SK-N-SH (cell line): ENCODE measurements around the gene ABCA8. TPM values are rescaled to one million over a fixed set of nuclear protein-coding genes. Genes with fewer than 3 reads are reported as not detected.

Experiments
- CTCF ChIA-PET: fragments of 300-600, 350-600 bp; formaldehyde crosslinking; extraction: SDS; loops from one replicate; lab custom pipeline; 2021; lab: Yijun Ruan, JAX
- POLR2A ChIA-PET: fragments of 350-600 bp; sonication (Branson Sonifier 250); formaldehyde crosslinking; extraction: SDS; loops from one replicate; lab custom pipeline; 2020; ENCODE audit warnings: antibody characterized with exemption, inconsistent platforms; lab: Yijun Ruan, JAX
- DNase-seq: peaks from one replicate; pipeline ENCODE4 v3.0.0; 2012
- H2AFZ ChIP-seq: fragments of 200-600 bp; sonication (generic); 2 replicates; pipeline ENCODE4 v1.8.1; 2016; ENCODE audit warnings: antibody characterized with exemption, mild to moderate bottlenecking, low read depth
- H3F3A ChIP-seq: fragments of 200-600 bp; sonication (generic); replicated peaks from 2 replicates; pipeline ENCODE3; 2016; ENCODE audit warnings: antibody characterized with exemption, mild to moderate bottlenecking; ENCODE audit not compliant: insufficient read depth
- H3K27ac ChIP-seq, 2 experiments: fragments of 200-500 bp in 1 of 2; fragments of 200-600 bp in 1 of 2; sonication (Bioruptor generic) in 1 of 2; sonication (generic), shearing (Covaris generic) in 1 of 2; 2 replicates each; pipeline versions ENCODE4 v1.5.1 to v1.6.1; 2014 to 2016; ENCODE audit warnings: low read depth in 2 of 2, inconsistent platforms in 1 of 2, low read length in 1 of 2, mild to moderate bottlenecking in 1 of 2, mixed read lengths in 1 of 2
- H3K27me3 ChIP-seq: fragments of 200-600 bp; sonication (generic), shearing (Covaris generic); 2 replicates; pipeline ENCODE4 v1.6.1; 2016; ENCODE audit warnings: mixed run types; ENCODE audit not compliant: insufficient read depth
- H3K36me3 ChIP-seq, 2 experiments: fragments of 200-500 bp in 1 of 2; fragments of 200-600 bp in 1 of 2; sonication (Bioruptor generic) in 1 of 2; sonication (generic) in 1 of 2; replicated peaks in 1 of 2; 2 replicates each; pipeline versions ENCODE3 to v1.5.1; 2014 to 2016; ENCODE audit warnings: low read length in 1 of 2, mild to moderate bottlenecking in 1 of 2; ENCODE audit not compliant: insufficient read depth in 2 of 2, control insufficient read depth in 1 of 2
- H3K4me1 ChIP-seq, 2 experiments: fragments of 200-500 bp in 1 of 2; fragments of 200-600 bp in 1 of 2; sonication (Bioruptor generic) in 1 of 2; sonication (generic), shearing (Covaris generic) in 1 of 2; 2 replicates each; pipeline versions ENCODE4 v1.5.1 to v1.6.1; 2014 to 2016; ENCODE audit warnings: low read depth in 1 of 2, low read length in 1 of 2, mixed run types in 1 of 2; ENCODE audit not compliant: insufficient read depth in 2 of 2, control insufficient read depth in 1 of 2
- H3K4me2 ChIP-seq: fragments of 200-600 bp; sonication (generic), shearing (Covaris generic); 2 replicates; pipeline ENCODE4 v1.6.1; 2017; ENCODE audit warnings: mixed run types
- H3K4me3 ChIP-seq, 2 experiments: fragments of 200-500 bp in 1 of 2; fragments of 200-600 bp in 1 of 2; sonication (Bioruptor generic) in 1 of 2; sonication (generic), shearing (Covaris generic) in 1 of 2; 2 replicates each; pipeline versions ENCODE4 v1.5.1 to v1.8.1; 2014 to 2016; ENCODE audit warnings: low read depth in 2 of 2, inconsistent platforms in 1 of 2, low read length in 1 of 2, mild to moderate bottlenecking in 1 of 2, mixed read lengths in 1 of 2, moderate library complexity in 1 of 2
- H3K79me2 ChIP-seq: fragments of 200-600 bp; sonication (generic); 2 replicates; pipeline ENCODE4 v1.8.1; 2017; ENCODE audit warnings: mild to moderate bottlenecking; ENCODE audit not compliant: insufficient read depth
- H3K9ac ChIP-seq: fragments of 200-600 bp; sonication (generic); 2 replicates; pipeline ENCODE4 v1.6.1; 2017; ENCODE audit warnings: mixed run types
- H3K9me2 ChIP-seq: fragments of 200-600 bp; sonication (generic); 2 replicates; pipeline ENCODE4 v1.6.1; 2017; ENCODE audit warnings: mixed run types
- H3K9me3 ChIP-seq: fragments of 200-600 bp; sonication (generic); 2 replicates; pipeline ENCODE4 v1.6.1; 2017; ENCODE audit warnings: mixed run types, mild to moderate bottlenecking, moderate library complexity
- H4K20me1 ChIP-seq: fragments of 200-600 bp; sonication (generic); 2 replicates; pipeline ENCODE4 v1.6.1; 2017; ENCODE audit warnings: mild to moderate bottlenecking, mixed run types; ENCODE audit not compliant: insufficient read depth
- CHD2 ChIP-seq: fragments of 150-350 bp; IDR thresholded peaks from 2 replicates; pipeline ENCODE4 v1.6.1; 2018; ENCODE audit warnings: low read length; ENCODE audit not compliant: partially characterized antibody
- FOSL2 ChIP-seq: IDR thresholded peaks from 2 replicates; pipeline ENCODE4 v1.4.0; 2012; ENCODE audit warnings: low read depth, mild to moderate bottlenecking, moderate library complexity, borderline replicate concordance
- FOXJ3 ChIP-seq: sonication (generic); formaldehyde crosslinking; IDR thresholded peaks from 2 replicates; pipeline ENCODE4 v1.5.1; 2020; ENCODE audit warnings: mild to moderate bottlenecking, missing genetic modification reagents
- IRF3 ChIP-seq: fragments of 150-350 bp; IDR thresholded peaks from 2 replicates; pipeline ENCODE4 v1.6.1; 2016; ENCODE audit warnings: mild to moderate bottlenecking, low read depth, low read length
- NFIC ChIP-seq: IDR thresholded peaks from 2 replicates; pipeline ENCODE4 v1.4.0; 2012; ENCODE audit warnings: borderline replicate concordance
- PBX3 ChIP-seq: IDR thresholded peaks from 2 replicates; pipeline ENCODE4; 2012
- POLR2AphosphoS5 ChIP-seq: IDR thresholded peaks from 2 replicates; pipeline ENCODE4 v1.6.1; 2012; ENCODE audit warnings: low read depth, low read length
- REST ChIP-seq: IDR thresholded peaks from 2 replicates; pipeline ENCODE4 v1.6.1; 2012; ENCODE audit warnings: mild to moderate bottlenecking, low read depth, low read length, moderate library complexity
- RFX5 ChIP-seq: IDR thresholded peaks from 2 replicates; pipeline ENCODE4 v1.6.1; 2012; ENCODE audit warnings: mild to moderate bottlenecking, improper control_type of control experiment, low read length
- SIN3A ChIP-seq: IDR thresholded peaks from 2 replicates; pipeline ENCODE4 v1.6.1; 2012; ENCODE audit warnings: low read depth, mild to moderate bottlenecking, low read length, moderate library complexity, borderline replicate concordance
- SMC3 ChIP-seq: IDR thresholded peaks from 2 replicates; pipeline ENCODE4 v1.6.1; 2012; ENCODE audit warnings: low read depth, low read length, improper control_type of control experiment
- TEAD4 ChIP-seq: IDR thresholded peaks from 2 replicates; pipeline ENCODE4 v1.4.0; 2012; ENCODE audit warnings: mild to moderate bottlenecking, borderline replicate concordance; ENCODE audit not compliant: insufficient read depth
- whole genome bisulfite sequencing: methylation state at CpG from one replicate; pipeline ENCODE4 v1.1.6; 2017; ENCODE audit warnings: low lambda C conversion rate; 5-methylcytosine and 5-hydroxymethylcytosine counted together
- polyA plus RNA-seq, 3 experiments: library from polyadenylated mRNA; depleted of rRNA; stranded (reverse); fragments of >200 nt; gene quantifications; 2 replicates each; pipeline ENCODE4 v1.2.3, GENCODE V29; 2012

The ABCA8 gene
- polyA plus RNA-seq, 1 of the 3 experiments (the other 2 are of a cell fraction), result 2.3 TPM

GRCh38 chr17:68865584-68865983, 89.6 kb downstream of the ABCA8 start:
- no peaks in the 10 kb centered on the region for H3K9me3 ChIP-seq
- 6% methylated on average over 2 of the region's 2 CpGs for WGBS
- TF ChIP-seq CHD2 (no peak), PBX3 (no peak), SIN3A (no peak), SMC3 (no peak), FOXJ3 (CRISPR knock-in tag) (no peak), TEAD4 (no peak), POLR2AphosphoS5 (no peak), RFX5 (no peak), NFIC (no peak), IRF3 (no peak), FOSL2 (no peak), REST (no peak)
- TF ChIP-seq, all 33 proteins: peak for 0
- Histone ChIP-seq H4K20me1 (no peaks in the 10 kb centered on the region), H3K79me2 (no peaks in the 10 kb centered on the region), H3K27me3 (no peaks in the 10 kb centered on the region), H3K36me3 (no peaks in the 10 kb centered on the region), H3F3A (no peaks in the 10 kb centered on the region), H3K9ac (no peak overlapping the region), H3K4me1 (peaks cover 0 to 2% of the 10 kb centered on the region in 2 experiments; a peak in 2 of 4 replicates), H3K27ac (no peak overlapping the region), H3K4me2 (no peak overlapping the region), H3K9me2 (no peaks in the 10 kb centered on the region), H3K4me3 (no peak overlapping the region), H2AFZ (no peak overlapping the region)
- DNase-seq, result no peak
- POLR2A ChIA-PET, result no interaction called here
- CTCF ChIA-PET, result no interaction called here
